GM18951 (cell line): Measurements from ENCODE around the gene EFR3B.

Experiments used
- POLR2A ChIP-seq: IDR thresholded peaks from 4 replicates; pipeline ENCODE4 v1.6.1; 2011; ENCODE audit warnings: mild to moderate bottlenecking; ENCODE audit not compliant: insufficient read length, insufficient read depth; ENCODE audit errors: extremely low read depth
- in situ Hi-C: fragments of 300-500 bp; cut with MboI; formaldehyde crosslinking; loops from one replicate; pipeline ENCODE4 v1.12.0; 2022; ENCODE audit warnings: low sequenced_read_pairs, mixed read lengths, inconsistent platforms; ENCODE audit not compliant: unreplicated experiment

Gene EFR3B

DNA sequence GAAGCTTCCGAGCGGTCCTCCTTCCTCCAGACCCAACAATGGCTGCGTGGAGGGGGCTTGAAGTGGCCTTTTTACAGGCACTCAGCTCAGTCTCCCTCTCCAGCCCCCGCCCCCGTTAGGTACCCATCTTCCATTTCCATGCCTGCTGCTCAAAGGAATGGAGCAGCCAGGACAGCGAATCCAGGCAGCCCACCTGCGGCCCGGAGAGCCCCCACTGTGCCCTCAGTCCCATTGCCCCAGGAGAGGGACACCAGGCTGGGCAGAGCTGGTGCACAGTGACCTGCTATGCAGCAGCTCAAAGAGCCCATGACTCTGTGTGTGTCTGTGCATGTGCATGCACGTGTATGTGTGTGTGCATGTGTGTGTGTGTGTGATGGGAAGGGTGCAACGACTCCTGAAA lies 137.1 kb downstream of the EFR3B start:
- no peak for TF ChIP-seq POLR2A
- in situ Hi-C loops = no loop called here

DNA sequence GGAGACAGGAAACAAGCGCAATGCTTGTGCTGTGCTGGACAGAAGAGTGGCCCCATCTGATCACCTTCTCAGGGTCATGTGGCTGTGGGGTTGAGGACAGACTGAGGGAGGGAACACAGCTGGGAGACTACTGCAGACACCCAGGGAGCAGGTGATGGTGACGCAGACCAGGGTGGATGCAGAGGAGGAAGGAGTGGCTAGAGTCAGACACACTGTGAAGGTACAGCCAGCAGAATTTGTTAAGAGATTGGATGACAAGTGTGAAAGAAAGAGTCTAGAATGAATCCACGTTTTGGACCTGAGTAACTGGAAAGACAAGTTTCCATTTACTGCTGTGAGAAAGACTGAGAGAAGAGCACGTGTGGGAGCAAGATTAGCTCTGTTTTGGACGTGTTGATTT lies 142.4 kb downstream of the EFR3B start:
- TF ChIP-seq POLR2A = no peak
- in situ Hi-C loops = no loop called here

DNA sequence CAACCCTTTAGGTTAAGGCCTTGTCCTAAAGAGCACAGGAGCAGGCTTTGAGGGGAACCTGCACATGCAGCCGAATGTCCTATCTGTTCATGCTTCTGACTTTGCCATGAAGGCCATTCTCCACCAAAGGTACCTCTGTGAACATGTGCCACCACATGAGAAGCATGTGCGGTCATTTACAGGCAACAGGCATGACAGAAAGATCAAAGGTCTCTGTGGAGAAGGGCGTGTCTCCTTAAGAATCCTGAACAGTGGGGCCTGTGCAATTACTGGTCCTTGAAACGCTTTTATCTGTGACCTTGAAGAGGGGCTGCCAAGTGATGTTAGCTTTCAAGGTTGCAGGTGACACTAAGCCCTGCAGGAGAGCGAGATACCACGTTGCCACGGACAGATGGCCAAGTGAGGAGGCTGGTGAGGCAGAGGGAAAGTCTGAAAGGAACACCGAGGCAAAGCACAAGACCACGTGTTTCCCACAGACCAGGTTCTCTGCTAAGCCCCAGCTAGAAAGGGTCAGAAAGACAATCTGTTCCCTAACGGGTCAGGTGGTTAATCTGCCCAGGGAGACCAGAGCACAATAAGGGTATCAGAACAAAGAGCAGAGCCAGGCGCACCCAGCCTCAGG lies 146.0 kb downstream of the EFR3B start:
- TF ChIP-seq POLR2A = no peak
- in situ Hi-C loops = no loop called here

DNA sequence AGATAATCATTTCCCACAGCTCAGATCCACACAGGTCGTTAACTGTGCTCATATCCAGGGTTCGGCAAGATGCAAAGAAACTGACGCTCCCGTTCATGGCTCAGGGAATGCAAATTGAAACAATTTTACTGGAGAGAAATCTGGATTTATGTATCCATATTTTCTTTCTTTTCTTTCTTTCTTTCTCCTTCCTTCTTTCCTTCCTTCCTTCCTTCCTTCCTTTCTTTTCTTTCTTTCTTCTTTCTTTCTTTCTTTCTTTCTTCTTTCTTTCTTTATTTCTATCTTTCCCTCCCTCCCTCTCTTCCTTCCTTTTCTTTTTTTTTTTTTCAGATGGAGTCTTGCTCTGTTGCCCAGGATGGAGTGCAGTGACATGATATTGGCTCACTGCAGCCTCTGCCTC lies 146.5 kb downstream of the EFR3B start:
- in situ Hi-C loops = no loop called here
- no peak for TF ChIP-seq POLR2A

DNA sequence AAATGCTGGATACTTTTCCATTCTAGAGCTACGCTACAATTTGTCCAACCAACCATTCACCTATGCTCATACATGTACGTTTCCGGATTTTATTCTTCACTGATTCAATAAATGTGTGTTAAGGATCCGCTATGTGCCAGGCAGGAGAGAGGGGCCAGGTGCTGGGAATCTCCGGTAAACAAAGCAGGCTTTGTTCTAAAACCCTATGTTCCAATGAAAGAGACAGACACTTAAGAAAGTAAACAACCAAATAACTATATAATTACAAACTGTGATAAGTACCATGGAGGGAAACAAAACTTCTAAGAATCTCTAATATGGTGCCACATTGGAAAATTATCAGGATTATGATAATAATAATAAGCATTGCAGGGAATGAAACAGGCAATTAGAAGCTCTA lies 148.7 kb downstream of the EFR3B start:
- in situ Hi-C loops = no loop called here
- TF ChIP-seq POLR2A = no peak

DNA sequence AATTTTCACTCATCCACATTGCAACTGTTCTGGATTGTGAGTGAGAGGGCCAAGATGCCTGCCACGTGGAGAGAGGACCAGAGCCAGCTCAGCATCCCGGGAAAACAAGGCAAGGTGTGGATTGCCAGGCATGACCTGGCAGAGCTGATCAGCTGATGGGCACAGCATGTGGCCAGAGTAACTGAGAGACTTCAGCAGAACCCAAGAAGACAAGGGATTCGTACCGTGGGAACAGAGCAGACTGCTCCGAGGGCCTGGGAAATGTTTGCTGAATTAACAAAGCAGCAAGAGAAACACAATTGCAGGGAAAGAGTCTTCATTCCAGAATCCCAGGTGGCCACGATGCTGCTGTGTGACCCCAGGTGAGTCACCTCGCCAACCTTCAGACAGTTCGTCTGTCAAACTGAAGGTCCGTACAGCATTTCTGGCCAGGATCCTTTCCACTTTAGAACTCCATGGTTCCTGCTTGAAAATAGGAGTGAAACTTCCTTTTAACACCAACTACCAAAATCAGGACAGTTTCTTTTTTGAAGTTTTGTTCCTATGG lies 152.8 kb downstream of the EFR3B start:
- in situ Hi-C loops = no loop called here
- no peak for TF ChIP-seq POLR2A

DNA sequence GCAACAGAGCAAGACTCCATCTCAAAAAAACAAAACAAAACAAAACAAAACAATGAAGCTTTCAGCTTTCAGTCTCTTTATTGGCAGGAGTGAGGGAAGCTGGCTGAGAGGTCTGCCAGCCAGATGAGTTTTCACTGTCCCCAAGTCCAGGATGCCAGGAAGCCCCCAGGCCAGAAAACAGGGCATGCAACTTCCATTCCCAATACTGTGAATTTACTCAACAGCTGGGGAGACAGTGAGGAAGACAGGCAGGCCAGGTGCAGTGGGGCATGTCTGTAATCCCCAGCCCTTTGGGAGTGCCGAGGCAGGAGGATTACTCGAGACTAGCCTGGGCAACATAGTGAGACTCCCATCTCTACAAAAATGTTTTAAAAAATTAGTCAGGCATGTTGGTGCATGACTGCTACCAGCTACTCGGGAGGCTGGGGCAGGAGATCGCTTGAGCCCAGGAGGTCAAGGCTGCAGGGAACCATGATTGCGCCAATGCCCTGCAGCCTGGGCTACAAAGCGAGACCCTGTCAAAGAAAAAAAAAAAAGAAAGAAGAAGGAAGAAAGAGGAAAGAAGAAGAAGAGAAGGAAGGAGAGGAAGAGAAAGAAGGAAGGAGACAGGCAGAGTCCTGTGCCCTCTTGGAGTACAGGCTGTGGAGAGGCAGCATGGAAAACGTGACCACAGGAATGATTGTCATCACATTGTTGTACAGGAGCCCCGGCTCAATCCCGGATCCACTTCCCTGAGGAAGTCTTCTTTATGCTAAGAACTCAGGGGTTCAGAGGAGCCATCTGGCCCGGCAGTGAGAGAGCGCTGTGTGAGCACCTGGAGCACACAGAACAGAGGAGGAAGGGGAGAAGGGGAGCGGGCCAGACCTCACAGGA lies 155.7 kb downstream of the EFR3B start:
- no peak for TF ChIP-seq POLR2A
- in situ Hi-C loops = no loop called here

DNA sequence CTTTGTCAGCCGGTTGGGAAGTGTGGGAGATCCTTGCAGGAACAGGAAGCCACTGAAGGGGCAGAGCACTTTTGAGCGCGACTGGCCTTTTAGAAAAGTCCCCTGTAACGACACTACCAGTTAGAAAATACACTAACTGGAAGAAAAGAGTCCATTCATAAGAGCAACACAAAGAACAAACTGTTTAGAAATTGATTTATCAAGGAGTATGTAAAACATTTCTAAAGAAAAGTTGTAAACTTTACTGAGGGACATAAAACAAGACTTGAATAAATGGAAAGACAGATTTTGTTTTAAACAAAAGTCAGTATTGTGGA lies 156.3 kb downstream of the EFR3B start:
- in situ Hi-C loops = no loop called here
- no peak for TF ChIP-seq POLR2A

DNA sequence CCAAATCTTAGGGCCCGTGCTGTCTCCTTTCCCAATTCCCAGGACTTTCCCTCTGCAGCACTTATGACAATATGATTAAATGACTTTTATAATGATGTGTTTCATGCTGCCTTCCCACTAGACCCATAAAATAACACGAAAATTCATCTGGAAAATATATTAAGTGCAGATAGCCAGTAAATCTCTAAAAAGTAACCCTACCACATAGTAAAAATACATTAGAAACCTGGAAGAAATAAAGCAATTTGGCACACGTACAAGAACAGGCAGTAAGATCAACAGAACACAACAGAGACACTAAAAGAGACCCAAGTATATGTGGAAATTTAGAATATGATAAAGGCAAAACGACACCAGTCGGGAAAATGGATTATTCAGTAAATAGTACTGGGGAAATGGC lies 156.7 kb downstream of the EFR3B start:
- TF ChIP-seq POLR2A = no peak
- in situ Hi-C loops = no loop called here

DNA sequence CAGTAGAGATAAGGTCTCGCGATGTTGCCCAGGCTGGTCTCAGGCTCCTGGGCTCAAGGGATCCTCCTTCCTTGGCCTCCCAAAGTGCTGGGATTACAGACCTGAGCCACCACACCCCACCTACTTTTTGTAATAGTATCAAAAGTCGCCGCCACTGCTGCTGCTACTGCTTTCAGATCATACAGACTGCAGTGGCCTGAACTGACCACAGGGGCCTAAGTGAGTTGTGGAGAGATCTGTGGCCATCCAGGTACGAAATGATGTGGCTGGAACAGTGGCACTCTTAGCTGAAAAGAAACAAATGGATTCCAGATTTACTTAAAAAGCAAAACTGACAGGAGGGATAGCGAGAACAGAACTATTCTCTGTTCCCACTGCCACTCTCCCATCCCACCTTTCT lies 159.4 kb downstream of the EFR3B start:
- in situ Hi-C loops = no loop called here

DNA sequence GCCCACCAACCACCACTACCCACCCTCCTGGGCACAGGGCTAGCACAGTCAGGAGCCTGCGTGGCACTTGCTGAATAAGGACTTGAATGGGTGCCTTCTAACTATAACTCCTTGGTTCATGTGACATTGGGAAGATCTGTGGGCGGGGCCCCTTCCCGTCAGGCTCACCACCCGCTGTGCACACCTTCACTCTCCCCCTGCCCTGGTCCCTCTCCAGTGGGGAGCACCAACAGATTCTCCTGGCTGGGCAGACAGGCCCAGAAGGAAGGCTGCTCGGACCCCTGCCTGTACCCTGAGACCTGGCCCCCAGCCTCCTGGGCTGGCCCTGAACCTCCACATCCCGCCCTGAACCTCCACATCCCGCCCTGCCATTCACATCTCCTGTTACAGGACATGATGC lies 159.9 kb downstream of the EFR3B start:
- in situ Hi-C loops = no loop called here

More for the DNA sequence above, 159.4 kb downstream of the EFR3B start:
- TF ChIP-seq POLR2A = no peak

DNA sequence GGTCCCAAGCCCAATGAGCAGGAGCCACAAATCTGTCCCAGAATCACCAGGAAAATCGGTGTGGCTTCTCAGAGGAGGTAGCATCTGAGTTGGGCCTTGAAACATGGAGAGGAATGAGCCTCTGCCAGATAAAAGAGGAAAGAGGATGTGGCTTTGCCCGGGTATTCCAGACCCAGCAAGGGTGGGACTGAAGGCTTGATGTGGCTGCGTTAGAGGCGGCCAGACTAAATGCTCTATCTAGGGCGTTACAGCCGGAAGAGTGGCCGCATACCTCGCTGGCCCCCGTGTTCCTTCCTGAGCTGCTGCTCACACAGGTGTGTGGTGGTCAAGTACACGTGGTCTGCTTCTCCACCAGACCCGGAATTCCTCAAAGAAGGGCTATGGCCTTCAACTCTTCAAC lies 160.4 kb downstream of the EFR3B start:
- TF ChIP-seq POLR2A = no peak
- in situ Hi-C loops = no loop called here

More for the DNA sequence above, 159.9 kb downstream of the EFR3B start:
- no peak for TF ChIP-seq POLR2A

DNA sequence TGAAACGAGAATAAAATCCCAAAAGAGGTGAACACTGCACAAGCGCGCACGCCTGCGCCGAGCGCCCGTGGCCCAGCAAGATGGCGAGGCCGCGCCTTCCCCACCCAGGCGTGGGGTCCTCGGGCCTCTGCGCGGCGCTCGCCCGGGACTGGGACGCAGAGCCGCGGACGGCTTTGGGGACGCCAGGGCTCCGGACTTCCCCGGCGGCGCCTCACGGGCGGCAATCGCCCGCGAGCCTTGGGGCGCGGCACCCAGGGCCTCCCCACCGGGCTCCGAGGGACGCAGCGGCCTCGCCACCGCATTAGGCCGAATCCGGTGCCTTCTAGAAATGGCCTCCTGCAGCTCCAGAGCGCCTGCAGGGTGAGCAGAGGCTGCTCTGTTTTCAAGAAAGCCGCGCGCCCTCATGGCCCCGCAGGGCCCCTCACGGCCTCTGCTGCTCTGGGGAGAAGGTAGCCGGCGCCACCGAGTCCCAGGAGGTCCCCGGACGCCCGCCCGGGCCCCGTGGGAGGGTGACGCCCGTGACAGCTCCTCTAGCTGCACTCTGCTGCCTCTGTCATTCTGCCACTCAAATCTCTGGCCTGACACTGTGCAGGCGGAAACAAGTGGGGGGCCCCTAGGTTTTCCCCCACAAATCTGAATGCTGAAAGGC lies 162.4 kb downstream of the EFR3B start:
- in situ Hi-C loops = no loop called here
- TF ChIP-seq POLR2A = peak; percentile 38
